ENCODE results near the gene SEC22A. TPM values are rescaled to one million over a fixed set of nuclear protein-coding genes. Genes with fewer than 3 reads are reported as not detected.

SEC22A gene
- total and polyA plus RNA-seq, 10 of the 15 experiments (the other 5 are each of a cell fraction or from before 2014, with no cell fraction given), result 19.3 to 70.3 (median 36.7) TPM

GRCh38 chr3:123157209-123157597, 44.5 kb upstream of the SEC22A start:
- no peak for ATAC-seq
- Histone ChIP-seq H3K4me1 (ENCODE audit: control insufficient read depth, insufficient read depth, low read length) (peaks cover 9% of the 10 kb centered on the region), H3K4me3 (no peak overlapping the region), H3K4me2 (ENCODE audit: control insufficient read depth, insufficient read depth) (no peak overlapping the region), H3K27ac (ENCODE audit: control insufficient read depth, insufficient read depth) (no peak overlapping the region), H3K36me3 (ENCODE audit: control insufficient read depth in 2 of 2, insufficient read depth in 2 of 2, low read length in 1 of 2) (peaks cover 4 to 12% of the 10 kb centered on the region in 2 experiments; a peak in 3 of 4 replicates), H4K20me1 (ENCODE audit: control insufficient read depth, insufficient read depth) (no peaks in the 10 kb centered on the region), H2AFZ (ENCODE audit: control insufficient read depth, low read depth, low read length) (no peak overlapping the region), H3K9ac (ENCODE audit: control insufficient read depth, insufficient read depth, low read length) (no peak overlapping the region), H3K79me2 (ENCODE audit: control insufficient read depth, insufficient read depth, low read length) (no peaks in the 10 kb centered on the region), H3K27me3 (replicated peaks in 1 of 2; ENCODE audit: control insufficient read depth in 2 of 2, insufficient read depth in 2 of 2, low read length in 1 of 2) (no peaks in the 10 kb centered on the region), H3K9me3 (replicated peaks; ENCODE audit: control insufficient read depth, insufficient read depth, low read length) (no peaks in the 10 kb centered on the region)
- 76% methylated on average over 2 of the region's 2 CpGs for WGBS (ENCODE audit: insufficient coverage, insufficient replicate concordance, low lambda C conversion rate, missing lambda C conversion rate)
- ChIA-PET CTCF (interaction anchor here (1.0 kb wide), 1 partner anchor 109 kb away, joined by 3 read pairs; no protein-coding TSS in a partner anchor), SMC1A (ENCODE audit: uncharacterized antibody, unreplicated experiment) (no interaction called here), RAD21 (ENCODE audit: unreplicated experiment) (no interaction called here), POLR2A (interaction anchor here (0.6 kb wide), 1 partner anchor 71 kb away, joined by 7 read pairs; no protein-coding TSS in a partner anchor)
- TF ChIP-seq ELK1 (IDR thresholded peaks at IDR 0.05; ENCODE audit: low read depth, low read length), result no peak
- no peak for TF ChIP-seq NFYA (IDR thresholded peaks at IDR 0.05; ENCODE audit: borderline replicate concordance, low read depth, low read length)
- no peak for TF ChIP-seq SUPT20H (IDR thresholded peaks at IDR 0.05; ENCODE audit: borderline replicate concordance, control insufficient read depth, low read depth, low read length)
- in situ Hi-C loops (cut with MboI), result no loop called here
- no TSS peak for BruUV-seq (replicated peaks)
- FAIRE-seq, result no peak
- DNase-seq (ENCODE audit: low read depth, low spot score), result no peak
- intact Hi-C loops (cut with micrococcal nuclease; ENCODE audit: unreplicated experiment), result no loop called here

GRCh38 chr3:123157598-123158287, 44.0 kb upstream of the SEC22A start:
- Histone ChIP-seq H3K9me3 (replicated peaks; ENCODE audit: control insufficient read depth, insufficient read depth, low read length) (no peaks in the 10 kb centered on the region), H3K27ac (ENCODE audit: control insufficient read depth, insufficient read depth) (no peak overlapping the region), H3K79me2 (ENCODE audit: control insufficient read depth, insufficient read depth, low read length) (no peaks in the 10 kb centered on the region), H3K4me3 (no peak overlapping the region), H3K27me3 (replicated peaks in 1 of 2; ENCODE audit: control insufficient read depth in 2 of 2, insufficient read depth in 2 of 2, low read length in 1 of 2) (no peaks in the 10 kb centered on the region), H2AFZ (ENCODE audit: control insufficient read depth, low read depth, low read length) (no peak overlapping the region), H3K9ac (ENCODE audit: control insufficient read depth, insufficient read depth, low read length) (no peak overlapping the region), H4K20me1 (ENCODE audit: control insufficient read depth, insufficient read depth) (no peaks in the 10 kb centered on the region), H3K4me1 (ENCODE audit: control insufficient read depth, insufficient read depth, low read length) (peaks cover 5% of the 10 kb centered on the region; the same call in 1 of the 2 replicates), H3K4me2 (ENCODE audit: control insufficient read depth, insufficient read depth) (no peak overlapping the region), H3K36me3 (ENCODE audit: control insufficient read depth in 2 of 2, insufficient read depth in 2 of 2, low read length in 1 of 2) (peaks cover 4 to 12% of the 10 kb centered on the region in 2 experiments; a peak in 3 of 4 replicates)
- ChIA-PET POLR2A (interaction anchor here (0.6 kb wide), 1 partner anchor 340 kb away, joined by 6 read pairs; no protein-coding TSS in a partner anchor), CTCF (interaction anchor here (1.0 kb wide), 1 partner anchor 110 kb away, joined by 3 read pairs; no protein-coding TSS in a partner anchor), SMC1A (ENCODE audit: uncharacterized antibody, unreplicated experiment) (no interaction called here), RAD21 (ENCODE audit: unreplicated experiment) (no interaction called here)
- no peak for TF ChIP-seq SIX5 (IDR thresholded peaks at IDR 0.05; ENCODE audit: low read depth, low read length, severe bottlenecking)
- no peak for TF ChIP-seq STAT1 (conservative IDR thresholded peaks at IDR 0.05)
- no peak for TF ChIP-seq BCL11A (IDR thresholded peaks at IDR 0.05; ENCODE audit: low read depth, low read length)
- TF ChIP-seq PAX8 (IDR thresholded peaks at IDR 0.05), result no peak
- TF ChIP-seq SMC3 (IDR thresholded peaks at IDR 0.05; ENCODE audit: borderline replicate concordance, low read length), result no peak
- no peak for TF ChIP-seq MAX (IDR thresholded peaks at IDR 0.05; ENCODE audit: low read depth, low read length)
- no peak for TF ChIP-seq PKNOX1 (IDR thresholded peaks at IDR 0.05)
- TF ChIP-seq STAT3 (IDR thresholded peaks at IDR 0.05; ENCODE audit: low read depth, low read length), result no peak
- TF ChIP-seq ZNF24 (IDR thresholded peaks at IDR 0.05), result no peak
- no peak for TF ChIP-seq HCFC1 (IDR thresholded peaks at IDR 0.05; ENCODE audit: low read length)
- no peak for TF ChIP-seq RFX5 (IDR thresholded peaks at IDR 0.05; ENCODE audit: low read depth, low read length)
- no peak for TF ChIP-seq CHD1 (IDR thresholded peaks at IDR 0.05; ENCODE audit: low read depth, low read length)
- no peak for TF ChIP-seq RB1 (IDR thresholded peaks at IDR 0.05; ENCODE audit: borderline replicate concordance)
- 88% methylated on average over 4 of the region's 4 CpGs for WGBS (ENCODE audit: insufficient coverage, insufficient replicate concordance, low lambda C conversion rate, missing lambda C conversion rate)
- ATAC-seq (no peak), FAIRE-seq (no peak), DNase-seq (ENCODE audit: low read depth, low spot score) (no peak)
- no TSS peak for BruUV-seq (replicated peaks)
- in situ Hi-C loops (cut with MboI), result no loop called here
- intact Hi-C loops (cut with micrococcal nuclease; ENCODE audit: unreplicated experiment), result no loop called here

All from GM12878 (cell line).